Neural cell (in vitro differentiated cells): ENCODE measurements around the gene NCAM1. TPM values are rescaled to one million over a fixed set of nuclear protein-coding genes. Genes with fewer than 3 reads are reported as not detected.

Experiments used
- H2AFZ ChIP-seq: fragments of 200-600, 300-800 bp; sonication (generic), shearing (Covaris generic); 2 replicates; pipeline ENCODE4 v1.6.0; 2014; ENCODE audit warnings: low read depth, mild to moderate bottlenecking, antibody characterized with exemption, low read length, moderate library complexity
- H3F3A ChIP-seq: fragments of 200-600 bp; shearing (Covaris generic); 2 replicates; pipeline ENCODE4 v1.6.1; 2016; ENCODE audit warnings: mild to moderate bottlenecking, moderate library complexity, mixed read lengths, antibody characterized with exemption, low read length; ENCODE audit not compliant: insufficient read depth, poor library complexity, severe bottlenecking
- H3K27ac ChIP-seq: fragments of 200-600, 300-800 bp; sonication (generic), shearing (Covaris generic); 2 replicates; pipeline ENCODE4 v1.5.1; 2014; ENCODE audit warnings: mild to moderate bottlenecking, low read length, moderate library complexity
- H3K27me3 ChIP-seq: fragments of 300-800, 200-600 bp; sonication (generic), shearing (Covaris generic); 2 replicates; pipeline ENCODE4 v1.6.0; 2014; ENCODE audit warnings: mild to moderate bottlenecking, low read depth, low read length, moderate library complexity; ENCODE audit not compliant: insufficient read depth
- H3K36me3 ChIP-seq: fragments of 300-800, 200-600 bp; sonication (generic), shearing (Covaris generic); 2 replicates; pipeline ENCODE4 v1.5.1; 2014; ENCODE audit warnings: mild to moderate bottlenecking, antibody characterized with exemption, low read length, moderate library complexity; ENCODE audit not compliant: insufficient read depth
- H3K4me2 ChIP-seq: fragments of 300-800, 200-600 bp; sonication (generic), shearing (Covaris generic); 2 replicates; pipeline ENCODE4 v1.6.0; 2014; ENCODE audit warnings: mild to moderate bottlenecking, low read length
- H3K4me3 ChIP-seq: fragments of 300-800, 200-600 bp; sonication (generic), shearing (Covaris generic); 2 replicates; pipeline ENCODE4 v1.5.1; 2014; ENCODE audit warnings: mild to moderate bottlenecking, low read length, moderate library complexity
- H3K79me2 ChIP-seq: fragments of 200-600 bp; shearing (Covaris generic); replicated peaks from 2 replicates; pipeline ENCODE4 v1.6.0; 2014; ENCODE audit warnings: mild to moderate bottlenecking, low read length, moderate library complexity; ENCODE audit not compliant: insufficient read depth
- H3K9ac ChIP-seq: fragments of 300-800, 200-600 bp; sonication (generic), shearing (Covaris generic); 2 replicates; pipeline ENCODE4 v1.6.1; 2016; ENCODE audit warnings: mild to moderate bottlenecking, low read length, mixed read lengths
- H3K9me2 ChIP-seq: fragments of 200-600 bp; shearing (Covaris generic); 2 replicates; pipeline ENCODE4 v1.6.1; 2016; ENCODE audit warnings: mild to moderate bottlenecking, low read length, mixed read lengths; ENCODE audit not compliant: insufficient read depth
- H3K9me3 ChIP-seq: fragments of 200-600, 300-800 bp; sonication (generic), shearing (Covaris generic); 2 replicates; pipeline ENCODE4 v1.6.1; 2016; ENCODE audit warnings: mild to moderate bottlenecking, mixed run types, low read length, moderate library complexity, mixed read lengths
- H4K20me1 ChIP-seq: fragments of 200-600 bp; shearing (Covaris generic); 2 replicates; pipeline ENCODE4 v1.6.1; 2016; ENCODE audit warnings: mild to moderate bottlenecking, mixed run types; ENCODE audit not compliant: insufficient read depth
- EP300 ChIP-seq: fragments of 450-650 bp; conservative IDR thresholded peaks from 2 replicates; pipeline ENCODE4 v1.6.1; 2014; ENCODE audit warnings: antibody characterized with exemption, mild to moderate bottlenecking, moderate library complexity; ENCODE audit not compliant: poor library complexity, severe bottlenecking
- EZH2 ChIP-seq: fragments of 200-600, 300-800 bp; shearing (Covaris generic), sonication (generic); IDR thresholded peaks from 2 replicates; pipeline ENCODE4 v1.6.1; 2014; ENCODE audit warnings: antibody characterized with exemption, low read length, borderline replicate concordance, mild to moderate bottlenecking; ENCODE audit not compliant: insufficient read depth, poor library complexity, severe bottlenecking
- MXI1 ChIP-seq: fragments of 450-650 bp; conservative IDR thresholded peaks from 2 replicates; pipeline ENCODE4 v1.6.1; 2014; ENCODE audit warnings: antibody characterized with exemption, mild to moderate bottlenecking; ENCODE audit not compliant: poor library complexity, severe bottlenecking
- POLR2AphosphoS5 ChIP-seq: IDR thresholded peaks from 2 replicates; pipeline ENCODE4 v1.6.1; 2012
- RAD21 ChIP-seq: fragments of 450-650 bp; conservative IDR thresholded peaks from 2 replicates; pipeline ENCODE4 v1.6.1; 2014; ENCODE audit warnings: antibody characterized with exemption, mild to moderate bottlenecking, moderate library complexity
- REST ChIP-seq: IDR thresholded peaks from 2 replicates; pipeline ENCODE4 v1.6.1; 2012; ENCODE audit warnings: borderline replicate concordance
- SMC3 ChIP-seq: fragments of 450-650 bp; conservative IDR thresholded peaks from 2 replicates; pipeline ENCODE4 v1.6.1; 2014; ENCODE audit warnings: antibody characterized with exemption, mild to moderate bottlenecking, moderate library complexity; ENCODE audit not compliant: poor library complexity
- TAF1 ChIP-seq: IDR thresholded peaks from 2 replicates; pipeline ENCODE4 v1.6.1; 2012; ENCODE audit warnings: low read depth
- polyA plus RNA-seq: library from polyadenylated mRNA; depleted of rRNA; stranded (reverse); fragments of >200 nt; gene quantifications from 2 replicates; pipeline ENCODE4 v1.2.3, GENCODE V29; 2014
- TF ChIP-seq, protein P1 (sequence below): fragments of 450-650 bp; IDR thresholded peaks from 2 replicates; pipeline ENCODE4 v1.5.1; 2014; ENCODE audit warnings: antibody characterized with exemption, mild to moderate bottlenecking, moderate library complexity; ENCODE audit not compliant: poor library complexity, severe bottlenecking

NCAM1 gene
- polyA plus RNA-seq, 1 donor from 2014 or later, result 120 TPM

GRCh38 chr11:113090716-113091480 is 129.7 kb downstream of the NCAM1 start:
- H4K20me1 ChIP-seq, result peaks cover 3% of the 10 kb centered on the region
- no peak for TF ChIP-seq MXI1
- no peak for TF ChIP-seq REST
- TF ChIP-seq, protein P1, sequence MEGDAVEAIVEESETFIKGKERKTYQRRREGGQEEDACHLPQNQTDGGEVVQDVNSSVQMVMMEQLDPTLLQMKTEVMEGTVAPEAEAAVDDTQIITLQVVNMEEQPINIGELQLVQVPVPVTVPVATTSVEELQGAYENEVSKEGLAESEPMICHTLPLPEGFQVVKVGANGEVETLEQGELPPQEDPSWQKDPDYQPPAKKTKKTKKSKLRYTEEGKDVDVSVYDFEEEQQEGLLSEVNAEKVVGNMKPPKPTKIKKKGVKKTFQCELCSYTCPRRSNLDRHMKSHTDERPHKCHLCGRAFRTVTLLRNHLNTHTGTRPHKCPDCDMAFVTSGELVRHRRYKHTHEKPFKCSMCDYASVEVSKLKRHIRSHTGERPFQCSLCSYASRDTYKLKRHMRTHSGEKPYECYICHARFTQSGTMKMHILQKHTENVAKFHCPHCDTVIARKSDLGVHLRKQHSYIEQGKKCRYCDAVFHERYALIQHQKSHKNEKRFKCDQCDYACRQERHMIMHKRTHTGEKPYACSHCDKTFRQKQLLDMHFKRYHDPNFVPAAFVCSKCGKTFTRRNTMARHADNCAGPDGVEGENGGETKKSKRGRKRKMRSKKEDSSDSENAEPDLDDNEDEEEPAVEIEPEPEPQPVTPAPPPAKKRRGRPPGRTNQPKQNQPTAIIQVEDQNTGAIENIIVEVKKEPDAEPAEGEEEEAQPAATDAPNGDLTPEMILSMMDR, result no peak
- TF ChIP-seq EZH2, result no peak
- no peak for TF ChIP-seq SMC3
- TF ChIP-seq TAF1, result no peak
- TF ChIP-seq POLR2AphosphoS5, result no peak
- no peak for TF ChIP-seq EP300
- TF ChIP-seq RAD21, result no peak
- no peak overlapping the region for H2AFZ ChIP-seq
- H3K36me3 ChIP-seq, result no peaks in the 10 kb centered on the region
- no peaks in the 10 kb centered on the region for H3K9me3 ChIP-seq
- no peaks in the 10 kb centered on the region for H3K27me3 ChIP-seq
- no peak overlapping the region for H3K9ac ChIP-seq
- H3F3A ChIP-seq, result no peaks in the 10 kb centered on the region
- no peak overlapping the region for H3K4me2 ChIP-seq
- no peak overlapping the region for H3K27ac ChIP-seq
- no peaks in the 10 kb centered on the region for H3K9me2 ChIP-seq
- H3K79me2 ChIP-seq, result peaks cover 4% of the 10 kb centered on the region
- H3K4me3 ChIP-seq, result no peak overlapping the region

DNA sequence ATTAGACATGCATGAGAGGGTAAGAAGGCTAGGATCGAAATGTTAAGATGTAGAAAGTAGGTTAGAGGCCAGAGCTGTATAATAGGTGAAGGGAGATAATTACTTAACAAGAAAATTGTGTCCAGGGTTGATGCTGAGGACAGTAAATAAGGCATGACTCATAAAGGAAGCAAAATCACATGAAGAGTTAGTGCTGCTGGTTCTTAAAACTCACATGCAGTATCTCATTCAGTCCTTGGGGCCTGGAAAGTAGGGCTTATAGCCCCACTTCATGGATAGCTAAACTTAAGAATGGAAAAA is 130.2 kb downstream of the NCAM1 start:
- Histone ChIP-seq H3F3A (no peaks in the 10 kb centered on the region), H3K79me2 (peaks cover 4% of the 10 kb centered on the region), H2AFZ (no peak overlapping the region), H3K9me3 (no peaks in the 10 kb centered on the region), H4K20me1 (peaks cover 3% of the 10 kb centered on the region), H3K4me2 (no peak overlapping the region), H3K27me3 (no peaks in the 10 kb centered on the region), H3K4me3 (no peak overlapping the region), H3K36me3 (no peaks in the 10 kb centered on the region), H3K27ac (no peak overlapping the region), H3K9ac (no peak overlapping the region), H3K9me2 (no peaks in the 10 kb centered on the region)
- no peak for TF ChIP-seq REST
- no peak for TF ChIP-seq EP300
- TF ChIP-seq TAF1, result no peak
- no peak for TF ChIP-seq POLR2AphosphoS5
- no peak for TF ChIP-seq RAD21
- TF ChIP-seq MXI1, result no peak
- TF ChIP-seq, protein P1, result no peak
- TF ChIP-seq SMC3, result no peak
- no peak for TF ChIP-seq EZH2
